Ectodermal cell (in vitro differentiated cells): Measurements from ENCODE around the gene ADD2.

Experiments
- H3K27ac ChIP-seq: 2 replicates; pipeline ENCODE4 v1.7.0; 2013; ENCODE audit warnings: mild to moderate bottlenecking, low read depth, low read length; ENCODE audit not compliant: insufficient read depth, poor library complexity, severe bottlenecking
- H3K27me3 ChIP-seq: 2 replicates; pipeline ENCODE4 v1.7.0; 2013; ENCODE audit warnings: mild to moderate bottlenecking, low read length; ENCODE audit not compliant: insufficient read depth, control insufficient read depth, poor library complexity, severe bottlenecking
- H3K36me3 ChIP-seq: one replicate; pipeline ENCODE4 v1.7.0; 2013; ENCODE audit warnings: low read length; ENCODE audit not compliant: control insufficient read depth, insufficient read depth
- H3K4me1 ChIP-seq: one replicate; pipeline ENCODE4 v1.7.0; 2013; ENCODE audit warnings: low read length; ENCODE audit not compliant: control insufficient read depth, insufficient read depth
- H3K4me3 ChIP-seq: 2 replicates; pipeline ENCODE4 v1.7.0; 2013; ENCODE audit warnings: low read depth, low read length, control low read depth; ENCODE audit not compliant: insufficient read depth
- H3K9me3 ChIP-seq: 2 replicates; pipeline ENCODE4 v1.7.0; 2013; ENCODE audit warnings: mild to moderate bottlenecking, low read length, moderate library complexity; ENCODE audit not compliant: control insufficient read depth
- WGBS, 2 experiments: methylation state at CpG; one replicate each; pipeline ENCODE4 v1.1.7; 2013; ENCODE audit warnings: missing lambda C conversion rate in 2 of 2; 5-methylcytosine and 5-hydroxymethylcytosine counted together

The ADD2 gene

DNA sequence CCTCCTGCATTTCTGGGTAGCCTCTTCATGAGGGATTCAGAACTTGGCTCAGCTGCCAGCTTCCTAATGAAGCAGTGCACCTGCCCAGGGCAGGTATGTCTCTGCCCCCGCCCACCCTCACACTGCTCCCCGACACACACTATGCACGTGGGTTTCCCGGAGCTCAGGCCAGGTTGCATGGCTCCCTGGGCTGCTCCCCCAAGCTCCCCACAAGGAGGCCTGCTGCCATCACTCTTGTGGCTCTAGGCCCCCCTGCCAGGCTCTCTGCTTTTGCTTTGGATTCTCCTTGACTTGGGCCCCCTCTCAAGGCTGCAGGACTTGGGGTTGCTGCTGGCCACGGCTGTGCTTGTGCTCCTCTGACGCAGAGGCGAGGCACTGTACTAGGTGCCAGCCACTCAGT is 43.6 kb downstream of the ADD2 start:
- H3K27ac ChIP-seq = no peak overlapping the region
- 84 to 87% methylated on average over 7 of the region's 7 CpGs for WGBS, 2 experiments

DNA sequence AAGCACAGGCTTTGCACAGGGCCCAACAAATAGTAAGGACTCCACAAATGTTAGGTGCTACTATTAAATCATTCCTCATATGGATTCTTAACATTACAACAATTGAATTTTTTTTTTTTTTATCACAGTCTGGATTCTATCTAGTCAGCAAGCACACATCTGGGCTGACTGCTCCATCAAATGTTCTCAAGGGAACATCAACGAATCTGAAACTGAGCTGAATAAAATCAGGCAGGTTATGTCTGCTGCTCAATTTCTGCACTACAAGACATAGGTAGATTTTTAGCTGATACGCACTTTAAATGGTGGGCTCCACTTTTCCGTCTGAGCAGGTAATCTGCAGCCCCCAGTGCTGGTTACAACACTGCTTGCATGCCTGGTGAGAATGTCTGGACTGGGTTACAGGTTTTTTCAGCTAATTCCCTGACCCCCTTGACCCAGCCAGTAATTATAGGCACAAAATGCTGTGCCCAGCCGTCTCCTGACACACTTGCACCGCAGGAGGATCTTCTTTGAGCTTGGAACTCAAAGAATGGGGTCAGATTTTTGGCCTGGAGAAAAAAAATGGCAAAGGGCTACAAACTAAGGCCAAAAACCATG is 44.6 kb downstream of the ADD2 start:
- no peaks in the 10 kb centered on the region for H3K36me3 ChIP-seq
- H3K4me3 ChIP-seq = no peak overlapping the region
- WGBS, 2 experiments = 82 to 83% methylated on average over 5 of the region's 5 CpGs
- no peak overlapping the region for H3K27ac ChIP-seq
- no peaks in the 10 kb centered on the region for H3K27me3 ChIP-seq
- H3K4me1 ChIP-seq = peaks cover 20% of the 10 kb centered on the region
- H3K9me3 ChIP-seq = no peaks in the 10 kb centered on the region

More for the DNA sequence above, 43.6 kb downstream of the ADD2 start:
- no peaks in the 10 kb centered on the region for H3K36me3 ChIP-seq
- H3K4me1 ChIP-seq = peaks cover 29% of the 10 kb centered on the region
- H3K27me3 ChIP-seq = no peaks in the 10 kb centered on the region
- H3K4me3 ChIP-seq = no peak overlapping the region
- no peaks in the 10 kb centered on the region for H3K9me3 ChIP-seq

DNA sequence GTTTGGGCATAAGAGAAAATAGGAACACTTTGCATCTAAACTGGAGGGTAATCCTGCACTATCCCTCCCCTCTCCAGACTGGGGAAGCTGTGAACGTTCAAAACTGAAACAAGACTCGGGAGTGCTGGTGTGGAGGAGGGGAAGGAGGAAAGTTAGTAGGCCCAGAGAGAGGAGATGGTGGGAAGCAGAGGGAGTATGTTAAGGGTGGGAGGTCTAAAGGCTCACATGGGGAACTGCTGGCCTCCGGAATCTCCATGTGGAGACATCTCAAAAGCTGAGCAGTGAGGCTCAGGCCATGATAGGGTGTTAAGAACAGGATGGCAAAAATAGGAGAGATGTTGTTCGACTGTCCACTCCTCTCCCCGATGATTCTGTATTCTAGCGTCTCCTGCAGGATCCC is 47.9 kb downstream of the ADD2 start:
- 87 to 91% methylated on average over 6 of the region's 6 CpGs for WGBS, 2 experiments
- H3K36me3 ChIP-seq = no peaks in the 10 kb centered on the region

DNA sequence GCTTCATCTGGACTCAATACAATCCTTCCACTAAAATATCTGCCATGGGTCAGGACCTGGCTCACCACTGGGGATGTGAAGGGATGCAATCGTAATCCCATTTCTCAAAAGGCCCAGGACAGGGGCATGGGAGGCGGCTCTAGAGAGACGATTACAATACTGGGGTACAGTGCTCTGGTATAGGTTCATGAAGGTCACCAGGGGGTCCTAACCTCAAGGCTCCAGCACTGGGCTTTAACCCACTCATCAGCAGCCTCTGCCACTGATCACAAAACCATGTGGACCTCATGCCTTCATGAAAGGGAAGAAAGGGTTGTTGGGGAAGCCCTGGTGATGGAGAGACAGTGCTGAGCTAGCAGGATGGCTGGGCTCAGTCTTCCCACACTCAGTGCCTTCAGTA is 48.8 kb downstream of the ADD2 start:
- 85 to 86% methylated on average over 3 of the region's 3 CpGs for WGBS, 2 experiments
- H3K27ac ChIP-seq = no peak overlapping the region
- H3K9me3 ChIP-seq = no peaks in the 10 kb centered on the region
- no peak overlapping the region for H3K4me3 ChIP-seq
- H3K36me3 ChIP-seq = no peaks in the 10 kb centered on the region
- H3K4me1 ChIP-seq = peaks cover 28% of the 10 kb centered on the region
- no peaks in the 10 kb centered on the region for H3K27me3 ChIP-seq

More for the DNA sequence above, 47.9 kb downstream of the ADD2 start:
- Histone ChIP-seq H3K4me3 (no peak overlapping the region), H3K27ac (no peak overlapping the region), H3K4me1 (peaks cover 29% of the 10 kb centered on the region), H3K27me3 (no peaks in the 10 kb centered on the region), H3K9me3 (no peaks in the 10 kb centered on the region)

DNA sequence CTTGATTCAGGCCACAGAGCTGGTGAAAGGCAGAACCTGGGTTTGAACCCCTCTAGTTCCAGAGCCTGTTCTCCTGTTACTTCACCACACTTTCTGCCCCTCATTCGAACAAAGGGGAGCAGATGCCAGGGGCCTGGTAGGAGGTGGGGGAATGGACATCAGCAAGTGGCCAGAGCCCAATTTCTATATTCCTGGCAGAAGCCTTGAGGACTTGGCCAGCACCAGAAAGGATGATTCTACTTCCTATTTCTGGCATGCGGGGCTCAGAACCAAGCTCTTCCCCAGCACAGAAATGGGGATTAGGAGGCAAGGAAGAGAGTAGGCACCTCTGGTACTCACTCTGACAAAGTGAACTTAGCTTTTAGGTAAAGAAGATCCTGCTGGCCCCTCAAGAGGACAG is 49.3 kb downstream of the ADD2 start:
- Histone ChIP-seq H3K27me3 (no peaks in the 10 kb centered on the region), H3K27ac (no peak overlapping the region)
- WGBS, 2 experiments = 95 to 97% methylated on average over 2 of the region's 2 CpGs

DNA sequence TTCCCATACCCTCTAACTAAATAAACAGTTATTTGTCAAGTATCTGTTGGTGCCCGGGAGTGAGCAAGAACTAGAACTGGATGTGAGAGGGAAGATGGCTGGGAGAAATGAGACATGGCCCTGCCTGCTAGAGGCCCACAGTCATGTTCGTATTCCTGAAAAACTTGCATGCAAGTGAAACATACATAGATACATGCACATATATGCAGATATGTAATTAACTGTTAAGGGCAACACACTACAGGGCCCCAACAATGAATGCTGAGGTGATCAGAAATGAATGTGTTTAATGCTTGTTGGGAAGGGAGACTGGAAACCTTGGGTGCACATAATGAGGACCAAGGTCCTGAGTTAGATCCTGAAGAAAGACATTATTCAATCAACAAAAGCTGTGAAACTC is 49.8 kb downstream of the ADD2 start:
- no peak overlapping the region for H3K27ac ChIP-seq
- 95 to 100% methylated on average over 1 to 2 of the region's 2 CpGs for WGBS, 2 experiments
- H3K4me3 ChIP-seq = no peak overlapping the region
- peaks cover 22% of the 10 kb centered on the region for H3K4me1 ChIP-seq
- no peaks in the 10 kb centered on the region for H3K27me3 ChIP-seq
- no peaks in the 10 kb centered on the region for H3K36me3 ChIP-seq
- H3K9me3 ChIP-seq = no peaks in the 10 kb centered on the region

More for the DNA sequence above, 49.3 kb downstream of the ADD2 start:
- Histone ChIP-seq H3K4me3 (no peak overlapping the region), H3K4me1 (peaks cover 23% of the 10 kb centered on the region), H3K9me3 (no peaks in the 10 kb centered on the region), H3K36me3 (no peaks in the 10 kb centered on the region)

DNA sequence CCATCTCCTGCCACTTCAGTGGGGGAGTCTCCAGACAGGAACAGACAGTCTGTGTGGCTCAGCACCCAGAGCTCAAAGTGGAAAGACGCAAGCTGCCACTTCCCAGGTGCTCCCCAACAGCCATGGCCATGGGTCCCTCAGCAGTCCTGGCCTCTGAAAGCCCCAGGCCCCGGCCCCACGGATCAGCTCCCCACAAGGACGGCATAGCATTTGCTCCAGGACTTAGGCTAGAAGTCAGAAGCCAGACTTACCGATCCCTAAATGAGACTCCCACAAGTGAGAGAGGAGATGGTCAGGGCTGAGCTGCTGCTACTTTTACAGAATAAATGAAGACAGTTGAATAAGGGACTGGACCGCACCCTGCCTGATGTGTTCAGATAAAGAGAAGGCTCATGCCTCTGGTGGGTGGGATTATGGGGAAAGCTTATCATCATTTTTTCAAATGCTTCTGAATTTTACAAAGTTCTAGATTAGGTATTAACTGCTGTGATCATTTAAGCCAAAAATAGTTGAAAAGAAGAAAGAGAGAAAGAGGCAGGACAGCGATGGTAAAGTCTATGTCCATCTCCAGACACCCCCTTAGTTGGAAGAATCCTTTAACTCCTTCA is 50.5 kb downstream of the ADD2 start:
- Histone ChIP-seq H3K27ac (no peak overlapping the region), H3K27me3 (no peaks in the 10 kb centered on the region), H3K4me1 (peaks cover 22% of the 10 kb centered on the region), H3K9me3 (no peaks in the 10 kb centered on the region), H3K36me3 (no peaks in the 10 kb centered on the region), H3K4me3 (no peak overlapping the region)
- WGBS, 2 experiments = 91 to 93% methylated on average over 7 of the region's 7 CpGs

DNA sequence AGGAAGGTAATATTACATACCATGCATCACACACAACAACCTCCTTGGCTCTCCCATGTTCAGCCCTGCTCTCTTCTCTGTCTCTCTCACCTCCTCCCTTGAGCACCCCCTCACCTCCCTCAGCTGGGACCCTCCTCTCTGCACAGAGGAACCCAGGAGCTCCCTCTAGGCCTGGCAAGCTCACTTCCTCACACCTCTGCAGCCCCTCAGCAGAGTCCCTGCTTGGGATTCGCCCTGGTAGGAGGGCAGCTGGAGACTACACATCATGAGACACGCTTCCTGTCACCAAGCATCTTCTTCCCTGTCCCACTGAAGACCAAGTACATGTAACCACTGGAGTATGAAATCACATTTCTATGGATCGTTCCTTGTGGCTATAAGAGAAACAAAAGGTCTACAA is 51.0 kb downstream of the ADD2 start:
- Histone ChIP-seq H3K4me1 (peaks cover 22% of the 10 kb centered on the region), H3K27ac (no peak overlapping the region), H3K9me3 (no peaks in the 10 kb centered on the region), H3K4me3 (no peak overlapping the region), H3K36me3 (no peaks in the 10 kb centered on the region), H3K27me3 (no peaks in the 10 kb centered on the region)
- 86 to 91% methylated on average over 3 of the region's 3 CpGs for WGBS, 2 experiments

DNA sequence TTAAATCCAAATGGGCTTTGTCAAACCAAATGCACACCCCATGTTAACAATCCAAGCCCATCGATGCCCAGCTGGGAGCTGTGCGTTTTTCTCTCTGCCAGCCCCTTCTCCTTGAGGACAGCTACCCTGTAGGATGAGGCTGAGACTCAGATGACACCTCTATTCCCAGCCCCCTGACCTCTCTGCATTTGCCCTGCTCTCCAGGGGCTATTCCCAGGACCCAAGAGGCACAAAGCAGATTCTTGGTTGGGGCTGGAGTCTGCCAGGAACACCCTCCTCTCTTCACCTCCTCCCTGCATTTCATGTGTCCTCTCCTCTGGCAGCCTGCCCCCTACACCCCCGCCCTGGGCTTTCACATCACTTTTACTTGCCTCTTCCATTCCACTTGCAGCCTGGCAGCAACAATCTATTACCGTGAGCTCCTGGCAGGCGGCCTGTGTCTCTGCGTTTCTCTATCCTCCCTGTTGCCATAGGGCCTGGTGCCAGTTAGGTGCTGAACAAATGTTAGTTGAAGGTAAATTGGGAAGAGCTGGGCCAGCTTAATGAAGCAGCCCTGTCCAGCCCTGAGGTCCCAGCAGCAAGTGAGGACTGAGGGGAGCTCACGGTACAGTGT is 51.8 kb downstream of the ADD2 start:
- H3K27ac ChIP-seq = no peak overlapping the region
- 86 to 89% methylated on average over 7 of the region's 7 CpGs for WGBS, 2 experiments

DNA sequence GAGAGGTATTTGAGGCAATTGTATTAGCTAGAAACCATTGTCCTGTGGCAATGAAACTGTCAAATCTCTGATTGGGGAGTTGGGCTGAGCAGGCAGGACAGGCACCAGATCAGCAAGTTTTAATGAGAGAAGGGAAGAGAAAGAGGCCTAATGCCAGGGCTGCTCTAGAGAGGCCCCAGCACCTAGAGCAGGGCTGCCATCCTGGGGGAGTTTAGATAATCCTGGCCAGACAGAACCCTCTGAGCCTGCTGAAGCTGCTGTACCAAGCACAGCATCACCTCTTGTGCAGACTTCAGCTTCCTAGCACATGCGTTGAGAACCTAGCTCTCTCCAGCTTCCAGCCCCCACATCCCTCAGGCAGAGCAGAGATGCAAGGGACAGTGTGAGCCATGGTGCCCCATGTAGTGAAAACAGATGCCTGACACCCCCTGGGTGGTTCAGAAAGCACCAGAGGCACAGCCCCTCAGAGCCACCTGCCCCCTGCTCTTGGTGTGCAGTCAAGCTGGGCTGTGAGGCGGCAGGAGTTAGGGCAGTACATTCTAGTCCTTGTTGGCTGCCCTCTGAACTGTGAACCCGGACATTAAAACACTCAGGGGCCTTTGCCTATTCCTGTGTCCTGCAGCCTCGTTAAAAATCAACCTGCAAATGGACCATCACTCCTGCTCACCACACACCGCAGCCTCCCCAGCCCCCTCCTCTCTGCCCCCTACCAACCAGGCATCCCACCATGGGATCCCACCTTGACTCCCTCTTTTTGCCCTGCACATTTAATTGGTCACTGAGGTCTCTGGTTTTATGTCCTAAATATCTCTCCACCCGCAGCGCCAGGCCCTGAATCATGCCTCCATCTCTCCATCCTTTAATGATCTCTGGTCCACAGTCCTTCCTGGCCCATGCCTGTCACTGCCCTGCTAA is 52.7 kb downstream of the ADD2 start:
- Histone ChIP-seq H3K36me3 (no peaks in the 10 kb centered on the region), H3K9me3 (no peaks in the 10 kb centered on the region), H3K27ac (no peak overlapping the region), H3K27me3 (no peaks in the 10 kb centered on the region), H3K4me1 (peaks cover 22% of the 10 kb centered on the region), H3K4me3 (no peak overlapping the region)
- 81 to 82% methylated on average over 7 of the region's 7 CpGs for WGBS, 2 experiments

More for the DNA sequence above, 51.8 kb downstream of the ADD2 start:
- Histone ChIP-seq H3K9me3 (no peaks in the 10 kb centered on the region), H3K4me3 (no peak overlapping the region), H3K4me1 (peaks cover 22% of the 10 kb centered on the region), H3K36me3 (no peaks in the 10 kb centered on the region), H3K27me3 (no peaks in the 10 kb centered on the region)
